OCI-M2 (cell line): ENCODE data around the gene LMO3.
"Not testable (repeated sequence)": the region's sequence is repeated elsewhere in the genome, so short reads cannot be mapped to it uniquely, and the experiment has no call there.

Experiments
- DNase-seq: peaks from one replicate; lab custom pipeline; 2025; ENCODE audit not compliant: unreplicated experiment; lab: John Stamatoyannopoulos, UW

Gene LMO3

DNA sequence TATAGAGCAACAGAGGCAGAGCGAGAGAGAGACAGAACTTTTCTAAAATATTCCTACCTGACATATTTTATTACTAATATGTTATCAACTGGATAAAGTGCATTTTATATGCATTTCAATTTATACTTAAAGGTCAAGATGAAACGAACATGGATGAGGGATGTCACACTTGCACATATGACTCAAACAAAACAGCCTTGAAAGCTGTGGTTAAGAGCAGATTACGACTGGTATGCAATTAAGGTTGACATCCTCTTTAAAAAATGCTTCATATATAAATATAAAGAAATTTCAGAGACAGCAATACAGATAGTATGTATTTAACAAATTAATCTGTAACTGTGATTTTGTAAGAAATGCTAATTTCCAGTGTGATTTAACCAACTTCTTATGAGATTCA is 52.5 kb downstream of the LMO3 start:
- DNase-seq = no peak

DNA sequence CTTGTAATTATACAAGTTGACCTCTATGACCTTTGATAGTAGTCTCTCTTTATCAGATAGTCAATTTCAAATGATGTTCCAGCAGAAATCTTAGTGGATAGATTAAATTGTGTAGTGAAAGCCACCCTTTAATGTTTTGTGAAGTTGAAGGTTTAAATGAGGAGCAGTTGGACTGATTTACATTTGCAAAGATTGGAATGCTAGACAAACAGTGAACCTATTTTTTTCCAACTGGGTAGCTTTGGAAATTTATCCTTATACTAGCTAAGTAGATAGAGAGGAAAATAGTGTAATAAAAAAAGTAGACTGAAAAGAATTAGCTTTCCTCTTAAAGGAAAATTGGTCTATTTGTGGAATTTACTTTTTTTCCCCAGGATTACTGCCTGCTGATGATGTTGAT is 53.7 kb downstream of the LMO3 start:
- no peak for DNase-seq

DNA sequence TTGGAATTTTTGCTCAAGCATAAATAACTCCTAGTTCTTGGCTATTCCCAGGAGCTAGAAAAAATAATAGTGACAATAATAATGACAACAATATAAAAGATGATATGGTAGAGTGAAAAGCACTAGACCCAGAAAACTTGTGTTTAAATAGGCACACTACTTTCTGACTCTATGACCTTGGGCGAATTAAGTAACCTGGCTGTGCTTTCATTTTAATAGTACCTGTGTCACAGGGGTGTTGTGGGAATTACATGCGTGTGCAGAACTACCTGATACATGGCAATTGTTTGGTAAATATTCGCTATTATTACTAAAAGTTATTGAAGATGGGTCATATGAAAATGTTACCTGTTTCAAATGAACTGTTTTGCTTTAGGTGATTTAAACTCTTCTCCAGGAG is 60.1 kb downstream of the LMO3 start:
- DNase-seq = no peak

DNA sequence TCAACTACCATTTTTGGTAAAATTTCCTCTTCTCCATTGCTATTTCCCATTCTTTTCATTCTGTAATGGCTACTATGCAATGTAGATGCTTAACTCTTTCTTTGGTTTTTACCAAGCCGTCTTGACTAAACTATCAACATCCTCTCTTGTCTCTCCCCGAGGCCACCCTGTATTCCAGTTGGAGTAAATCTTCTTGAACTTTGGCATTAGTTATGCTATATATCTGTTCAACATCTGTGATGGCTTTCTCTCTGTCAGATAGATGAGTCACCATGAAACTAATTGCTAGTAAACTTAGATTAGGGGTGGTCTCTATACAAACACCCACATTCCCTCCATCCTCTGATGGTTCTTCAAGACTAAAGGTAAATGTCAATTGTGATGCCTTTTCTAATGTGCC is 63.4 kb downstream of the LMO3 start:
- no peak for DNase-seq

DNA sequence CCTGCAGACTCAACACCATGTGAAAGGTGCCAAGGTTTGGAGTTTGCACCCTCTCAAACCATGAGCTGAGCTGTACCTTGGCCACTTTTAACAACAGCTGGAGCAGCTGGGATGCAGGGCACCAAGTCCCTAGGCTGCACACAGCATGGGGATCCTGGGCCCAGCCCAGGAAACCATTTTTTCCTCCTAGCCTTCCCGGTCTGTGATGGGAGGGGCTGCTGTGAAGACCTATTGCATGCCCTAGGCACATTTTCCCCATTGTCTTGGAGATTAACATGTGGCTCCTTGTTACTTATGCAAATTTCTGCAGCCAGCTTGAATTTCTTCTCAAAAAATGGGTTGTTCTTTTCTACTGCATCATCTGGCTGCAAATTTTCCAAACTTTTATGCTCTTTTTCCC is 68.3 kb downstream of the LMO3 start:
- DNase-seq = not testable (repeated sequence)

DNA sequence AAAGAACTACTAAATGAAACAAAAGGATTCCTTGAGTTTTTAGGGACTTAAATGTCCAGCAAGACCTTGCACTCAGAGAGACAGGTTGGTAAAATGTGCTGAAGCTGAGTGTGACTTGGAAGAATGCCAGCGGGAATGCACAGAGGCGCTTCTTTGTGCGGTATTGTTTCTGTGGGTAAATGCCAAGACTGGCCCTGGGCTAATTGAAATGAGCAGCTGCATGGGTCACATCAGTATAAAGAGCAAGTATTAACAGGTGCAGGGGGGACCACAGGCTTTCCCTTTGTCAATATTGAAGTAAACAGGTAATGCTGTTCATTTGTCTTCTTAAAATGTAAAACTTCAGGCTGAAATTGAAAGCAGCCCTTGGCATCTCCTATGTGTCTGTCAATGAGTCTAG is 74.3 kb downstream of the LMO3 start:
- DNase-seq = no peak

DNA sequence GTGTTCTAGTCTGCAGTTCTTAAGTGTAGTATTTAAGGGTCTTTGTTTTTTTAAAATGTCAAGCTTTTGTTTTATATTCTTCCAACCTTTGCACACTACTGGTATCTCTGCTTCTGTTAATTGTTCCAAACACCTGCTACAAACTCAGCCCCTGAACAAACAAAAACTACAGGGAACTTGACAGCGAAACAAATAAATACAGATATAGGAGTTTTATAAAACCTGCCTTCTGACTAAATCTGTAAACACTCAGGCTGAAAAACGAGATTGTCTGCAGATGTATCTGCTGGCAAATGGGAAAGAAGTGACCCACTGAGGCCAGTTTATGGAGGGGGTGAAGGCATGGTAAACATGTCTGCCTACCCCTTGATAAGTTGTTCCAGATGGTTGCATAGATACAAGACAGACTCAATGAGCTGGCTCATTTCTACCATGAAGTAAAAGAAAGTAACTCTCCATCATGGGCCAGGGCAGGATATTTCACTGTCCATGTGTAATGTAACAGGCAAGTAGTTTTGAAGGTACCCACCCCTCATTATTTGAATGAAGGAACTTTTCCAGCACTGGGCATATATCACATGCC is 75.6 kb downstream of the LMO3 start:
- DNase-seq = no peak

DNA sequence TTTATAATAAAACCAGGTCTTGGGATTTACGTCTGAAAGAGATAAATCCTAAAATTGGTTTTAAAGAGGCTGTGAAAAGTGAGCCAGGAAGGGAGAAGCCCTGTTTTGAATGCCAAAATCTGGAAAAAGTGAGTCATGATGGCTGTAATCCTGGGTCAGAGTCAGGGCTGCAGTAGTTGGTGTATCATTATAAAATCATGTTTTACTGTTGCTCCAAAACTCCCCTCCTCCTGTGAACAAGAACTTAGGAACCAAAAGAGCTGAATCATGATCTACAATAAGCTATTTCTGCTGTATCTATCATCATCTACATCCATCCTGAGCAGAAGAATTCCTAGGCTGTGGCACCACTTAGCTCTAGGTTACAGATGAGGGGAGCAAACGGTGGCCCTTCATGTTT is 79.3 kb downstream of the LMO3 start:
- no peak for DNase-seq

DNA sequence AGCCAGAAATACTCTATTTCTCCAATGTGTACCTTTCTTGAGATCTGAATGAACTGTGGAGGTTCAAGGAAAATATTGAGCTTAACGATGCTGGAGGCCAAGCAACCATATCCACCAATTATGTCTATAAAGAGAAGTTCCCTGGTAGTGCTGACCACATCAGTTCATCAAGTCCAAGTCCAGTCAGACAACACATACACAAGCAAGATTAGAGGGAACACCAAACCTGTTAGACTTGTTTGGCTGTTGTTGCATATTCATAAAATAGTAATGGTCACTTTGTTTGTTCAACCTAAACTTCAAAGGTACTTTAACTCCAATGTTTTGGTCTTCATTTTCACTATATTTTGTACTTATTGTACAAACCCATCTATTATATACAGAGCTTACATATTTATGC is 81.6 kb downstream of the LMO3 start:
- DNase-seq = no peak

DNA sequence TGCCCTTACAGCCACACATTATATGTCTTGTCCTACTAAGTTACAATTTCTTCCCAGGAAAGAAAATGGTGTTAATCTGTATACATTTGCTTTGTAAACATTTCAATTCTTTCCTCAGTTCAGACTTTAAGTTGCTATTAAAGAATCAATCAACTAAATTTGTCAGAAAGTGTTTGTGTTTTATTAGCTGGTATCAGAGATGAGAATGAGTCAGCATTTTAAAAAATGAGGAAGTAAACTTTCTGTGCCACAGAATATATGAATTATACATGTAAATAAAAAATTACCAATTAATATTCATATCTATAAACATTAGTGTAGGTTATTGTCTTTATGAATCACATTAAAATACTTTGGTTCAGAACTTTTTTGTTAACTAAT is 82.0 kb downstream of the LMO3 start:
- DNase-seq = no peak

DNA sequence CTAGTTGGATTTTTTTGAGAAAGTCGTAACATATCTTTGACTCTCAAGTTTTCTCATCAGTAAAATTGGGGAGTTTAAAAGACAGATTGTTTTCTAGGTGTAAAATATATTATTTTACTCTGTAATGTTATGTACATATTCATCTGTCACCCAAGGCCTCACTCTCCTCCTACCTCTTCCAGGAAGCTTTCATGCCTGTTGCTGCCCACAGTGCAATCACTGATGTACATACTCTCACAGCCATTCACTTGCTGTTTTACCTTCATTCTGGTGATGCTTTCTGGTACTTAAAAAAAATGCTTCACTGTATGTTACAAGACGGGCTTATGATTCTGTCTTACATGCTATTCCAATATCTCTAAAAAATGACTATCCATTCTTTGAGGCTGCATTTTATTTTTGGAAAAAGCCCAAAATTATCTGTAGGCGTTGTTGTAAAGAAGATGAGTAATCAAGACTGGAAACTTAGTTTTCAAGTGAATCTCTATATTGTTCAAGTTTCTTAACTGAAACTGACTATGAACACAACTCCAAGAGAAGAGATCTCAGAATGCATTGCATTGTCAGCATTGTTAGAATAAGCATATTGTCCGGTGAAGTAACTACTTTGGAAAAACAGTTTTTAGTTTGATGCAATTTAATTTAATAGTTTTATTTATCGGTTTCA is 82.5 kb downstream of the LMO3 start:
- DNase-seq = no peak

DNA sequence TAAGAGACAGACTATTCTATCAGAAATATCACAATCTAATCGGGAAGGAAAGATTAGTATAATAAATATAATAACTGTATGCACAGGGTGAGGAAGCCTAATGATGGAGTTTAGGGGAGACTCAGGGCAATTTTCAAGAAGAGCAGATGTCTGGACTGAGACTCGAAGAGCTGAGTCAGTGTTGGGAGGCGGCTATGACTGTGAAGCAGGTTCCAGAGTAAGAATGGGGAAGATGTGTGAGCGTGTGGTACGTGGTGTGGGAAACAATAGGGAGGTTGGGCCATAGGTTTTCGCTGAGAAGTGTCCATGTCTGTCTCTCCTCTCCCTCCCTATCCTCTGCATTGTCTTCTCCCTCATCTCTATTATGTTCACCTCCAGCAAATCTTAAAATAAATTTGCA is 85.6 kb downstream of the LMO3 start:
- DNase-seq = no peak

DNA sequence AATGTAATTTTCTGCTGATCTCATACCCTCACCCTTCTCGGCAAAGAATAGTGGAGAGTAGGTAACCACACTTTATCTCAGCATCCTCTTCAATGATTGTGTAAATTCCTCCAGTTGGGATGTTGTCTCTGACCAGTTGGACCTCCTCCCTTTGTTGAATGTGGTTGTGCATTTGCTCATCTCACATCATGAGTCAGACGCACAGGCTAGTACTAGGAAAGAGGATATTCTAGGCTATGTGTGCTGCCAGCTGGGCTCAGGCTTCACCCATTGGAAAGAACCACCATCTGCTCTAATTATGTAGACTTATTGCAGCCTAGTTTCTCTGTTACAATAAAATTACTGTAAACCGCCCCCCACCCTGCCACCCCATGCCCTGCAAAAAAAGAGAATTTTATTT is 90.3 kb downstream of the LMO3 start:
- no peak for DNase-seq

DNA sequence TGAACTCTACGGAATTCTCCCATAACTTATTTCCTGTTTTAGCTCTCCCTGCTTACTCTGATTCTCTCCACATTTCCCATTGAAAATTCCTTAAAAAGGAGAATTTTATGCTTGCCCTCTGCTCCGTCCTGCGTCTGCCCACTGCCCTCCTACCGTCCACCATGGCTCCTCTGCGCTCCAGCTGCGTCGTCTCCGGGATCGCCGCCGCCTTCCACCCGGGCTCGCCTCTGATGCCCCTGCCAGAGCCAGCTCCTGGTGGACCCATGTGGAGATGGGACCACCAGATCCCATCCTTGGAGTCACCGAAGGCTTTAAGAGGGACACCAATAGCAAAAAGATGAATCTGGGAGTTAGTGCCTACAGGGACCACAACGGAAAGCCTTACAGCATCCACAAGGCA is 92.7 kb downstream of the LMO3 start:
- DNase-seq = no peak

DNA sequence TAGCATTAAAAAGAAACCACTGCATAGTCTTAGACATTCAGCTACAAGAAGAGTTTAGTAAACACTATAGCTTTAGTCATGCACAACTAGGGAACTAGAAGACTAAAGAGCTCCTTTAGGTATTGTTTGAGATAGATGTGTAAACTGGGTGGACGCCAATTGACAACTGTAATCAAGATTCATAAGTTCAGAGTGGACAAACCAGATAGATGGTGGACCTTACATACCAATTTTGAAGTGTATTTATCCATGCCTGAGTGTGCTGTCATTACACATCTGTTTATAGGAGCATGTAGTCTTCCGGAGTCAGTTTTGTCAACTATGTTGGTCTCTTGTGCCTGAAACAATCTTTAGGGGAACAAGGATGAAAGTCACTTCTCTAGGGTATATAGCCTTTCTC is 96.6 kb downstream of the LMO3 start:
- DNase-seq = no peak

DNA sequence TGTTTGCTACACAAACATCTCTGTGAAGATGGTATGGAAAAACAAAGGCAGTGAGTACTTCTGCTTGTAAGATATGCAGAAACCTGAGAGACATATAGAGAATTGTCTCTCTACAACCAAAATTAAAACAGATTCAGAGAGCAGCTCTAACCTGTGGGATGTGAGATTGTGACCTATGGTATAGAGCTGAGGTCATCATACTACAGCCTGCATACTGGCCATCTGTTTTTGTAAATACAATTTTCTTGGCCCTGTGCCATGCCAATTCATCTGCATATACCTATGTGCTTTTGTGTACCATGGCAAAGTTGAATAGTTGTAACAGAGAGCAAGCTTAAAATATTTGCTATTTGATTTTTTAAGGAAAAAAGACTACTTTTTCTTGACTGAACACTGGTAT is 99.6 kb downstream of the LMO3 start:
- no peak for DNase-seq

DNA sequence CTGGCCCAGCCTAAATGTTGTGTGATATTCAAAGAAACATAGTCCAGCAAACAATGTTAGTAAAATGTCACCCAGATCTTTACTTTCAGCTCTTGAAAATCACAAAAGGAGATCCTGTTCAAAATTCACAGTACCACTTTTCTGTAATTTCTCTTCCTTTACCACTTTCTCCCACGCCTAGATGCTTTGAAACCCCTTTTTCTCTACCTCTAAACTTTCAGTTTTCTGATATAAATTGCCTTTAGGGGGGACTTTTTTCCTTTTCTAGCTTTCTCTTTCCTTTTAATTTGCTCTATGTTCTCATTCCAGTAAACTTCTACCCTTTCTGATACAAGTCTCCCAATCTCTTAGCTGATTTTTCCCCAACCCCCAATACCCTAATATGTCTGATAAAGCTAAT is 101.8 kb downstream of the LMO3 start:
- DNase-seq = no peak

DNA sequence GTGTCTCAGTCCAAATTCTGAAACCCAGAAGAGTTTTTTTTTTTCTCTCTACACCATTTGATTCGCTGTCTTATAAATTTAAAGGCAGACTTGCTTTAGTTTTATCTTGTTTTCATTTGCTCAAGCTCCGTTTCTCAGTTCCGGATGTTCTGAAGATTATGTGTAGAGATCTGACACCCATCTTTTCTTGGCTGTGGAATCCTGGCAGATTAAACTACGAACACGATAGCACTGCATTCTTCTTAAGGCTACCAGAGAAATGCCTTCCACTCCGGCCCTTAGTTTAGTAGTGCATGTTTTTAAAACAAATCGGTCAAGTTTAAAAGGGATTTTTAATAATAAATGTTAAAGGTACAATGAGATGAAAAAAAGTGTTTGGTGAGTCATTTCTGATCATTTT is 106.4 kb downstream of the LMO3 start:
- DNase-seq = no peak
